GM21447 (cell line): Measurements from ENCODE around the gene MCAT.

Source experiments
- ATAC-seq: cut with Tn5 transposase; IDR thresholded peaks from one replicate; pipeline ENCODE4 v1.9.1; 2021; ENCODE audit not compliant: unreplicated experiment

Gene MCAT

DNA sequence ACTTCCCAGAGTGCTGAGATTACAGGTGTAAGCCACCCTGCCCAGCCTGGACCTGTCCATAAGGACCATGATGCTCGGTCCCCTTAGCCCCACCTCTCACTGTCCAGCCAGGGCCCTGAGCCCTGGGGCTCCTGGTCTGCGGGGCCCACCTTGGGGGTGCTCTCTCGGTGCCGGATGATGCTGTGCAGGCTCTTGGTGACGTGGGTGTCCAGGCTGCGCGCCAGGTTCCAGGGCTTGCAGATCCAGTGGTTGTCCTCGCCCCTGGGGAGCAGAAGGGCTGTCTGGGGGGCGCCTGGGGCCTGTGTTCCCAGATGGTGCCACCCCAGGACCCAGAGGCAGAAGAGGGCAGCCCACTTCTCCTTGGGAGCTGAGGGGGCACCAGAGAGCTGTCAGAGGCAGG is 30.4 kb upstream of the MCAT start:
- no peak for ATAC-seq

DNA sequence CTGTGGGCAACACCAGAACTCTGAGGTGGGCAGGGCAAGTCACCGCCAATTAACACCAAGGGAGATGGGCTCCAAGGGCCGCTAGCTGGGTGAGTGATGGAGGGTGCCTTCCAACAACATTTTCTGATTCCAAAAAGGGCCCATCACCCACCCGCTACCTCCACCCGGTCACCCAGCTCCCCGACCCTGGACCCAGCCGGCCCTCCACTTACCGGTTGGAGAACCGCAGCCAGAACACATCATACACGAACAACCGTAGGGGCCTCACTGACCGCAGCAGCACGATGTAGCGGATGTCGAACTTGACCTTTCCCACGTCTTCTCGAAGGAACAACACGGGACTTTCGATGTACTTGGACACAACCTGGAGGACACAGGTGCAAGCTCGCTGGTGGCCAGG is 29.0 kb upstream of the MCAT start:
- ATAC-seq: no peak

DNA sequence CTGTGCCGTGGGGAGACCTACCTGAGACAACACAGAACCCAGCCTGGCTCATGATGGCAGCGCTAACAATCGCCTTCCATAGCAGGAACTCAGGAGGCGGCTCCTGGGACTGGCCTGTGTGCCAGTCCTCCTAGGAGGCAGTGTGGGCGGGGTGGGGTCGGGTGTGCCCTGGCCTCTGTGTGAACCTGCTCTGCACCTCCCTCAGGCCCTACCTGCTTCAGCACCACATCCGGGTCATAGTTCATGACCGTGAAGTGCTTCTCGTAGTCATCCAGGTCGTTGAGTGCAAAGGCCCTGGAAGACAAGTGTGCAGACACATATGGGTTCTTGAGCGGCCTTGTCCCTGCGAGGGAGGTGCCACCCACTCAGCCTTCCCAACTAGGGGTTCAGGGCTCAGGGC is 28.4 kb upstream of the MCAT start:
- no peak for ATAC-seq

DNA sequence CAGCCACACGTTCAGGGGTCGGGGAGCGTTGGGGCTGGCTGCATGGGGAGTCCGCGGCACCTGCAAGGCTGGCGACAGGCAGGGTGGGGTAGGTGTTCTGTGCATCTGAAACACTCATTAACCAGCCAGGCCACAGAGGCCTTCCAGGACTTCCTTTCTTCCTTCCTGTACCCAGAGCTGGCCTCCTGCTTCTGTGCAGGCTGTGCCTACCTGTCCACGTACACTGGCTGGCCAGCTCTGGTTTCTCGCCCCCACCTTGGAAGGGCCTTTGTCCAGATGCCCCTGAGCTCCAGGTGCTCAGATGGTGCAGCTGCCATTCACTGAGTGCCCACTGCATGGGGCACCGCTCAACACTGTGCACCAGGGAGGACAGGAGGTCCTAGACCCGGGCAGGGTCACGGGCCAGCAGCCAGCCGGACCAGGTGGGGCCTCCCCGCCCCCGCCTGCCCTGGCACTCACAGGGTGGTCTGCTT is 27.9 kb upstream of the MCAT start:
- no peak for ATAC-seq

DNA sequence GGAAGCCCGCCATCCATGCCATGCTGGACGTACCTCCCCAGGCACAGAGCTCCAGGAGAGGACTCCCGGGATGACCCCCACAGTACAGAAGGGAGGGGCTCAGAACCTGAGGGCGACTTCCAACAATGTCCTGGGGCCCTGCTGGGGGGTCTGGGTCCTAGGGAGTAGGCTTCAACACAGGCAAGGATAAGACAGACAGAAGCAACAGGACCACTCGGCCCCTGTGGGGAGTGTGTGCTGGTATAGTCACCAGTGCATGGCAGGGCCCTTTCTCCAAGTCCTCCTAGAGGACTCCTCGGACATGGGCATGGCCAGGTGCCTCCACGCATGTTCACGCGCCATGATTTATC is 26.9 kb upstream of the MCAT start:
- no peak for ATAC-seq

DNA sequence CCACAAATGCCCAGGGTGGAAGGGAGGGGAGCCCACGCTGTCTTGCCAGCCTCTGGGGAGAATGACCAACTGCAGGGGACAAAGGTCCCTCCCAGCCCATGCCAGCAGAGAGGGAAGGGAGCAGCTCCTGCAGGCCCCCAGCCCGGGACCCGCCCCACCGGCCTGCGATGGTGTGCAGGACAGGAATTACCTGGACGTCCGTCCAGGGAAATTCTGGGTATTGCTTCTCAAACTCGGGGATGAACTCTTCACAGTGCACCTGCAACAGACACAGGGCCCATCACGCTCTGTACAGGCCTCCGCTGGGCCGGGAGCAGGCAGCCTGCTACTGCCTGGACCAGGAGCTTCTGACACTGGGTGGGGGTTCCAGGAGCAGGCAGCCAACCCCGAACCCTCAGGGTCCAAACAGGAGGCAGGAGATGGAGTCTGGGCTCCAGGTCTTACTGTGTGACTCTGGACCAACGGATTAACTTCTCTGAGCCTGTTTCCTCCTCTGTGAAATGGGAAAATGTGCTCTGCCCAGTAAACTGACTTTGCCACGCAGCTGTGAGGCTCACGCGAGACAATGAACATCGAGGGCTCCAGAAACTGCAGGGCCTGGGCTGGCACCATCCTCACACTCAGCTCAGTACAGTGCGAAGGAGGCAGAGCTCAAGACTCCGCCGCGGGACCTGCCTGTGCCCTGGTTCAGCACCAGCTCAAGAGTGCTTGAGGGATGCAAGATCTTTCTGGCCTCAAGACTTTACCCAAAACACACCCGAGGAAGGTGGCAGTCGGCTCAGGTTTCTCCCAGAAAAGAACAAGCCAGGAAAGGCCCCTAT is 26.3 kb upstream of the MCAT start:
- no peak for ATAC-seq

DNA sequence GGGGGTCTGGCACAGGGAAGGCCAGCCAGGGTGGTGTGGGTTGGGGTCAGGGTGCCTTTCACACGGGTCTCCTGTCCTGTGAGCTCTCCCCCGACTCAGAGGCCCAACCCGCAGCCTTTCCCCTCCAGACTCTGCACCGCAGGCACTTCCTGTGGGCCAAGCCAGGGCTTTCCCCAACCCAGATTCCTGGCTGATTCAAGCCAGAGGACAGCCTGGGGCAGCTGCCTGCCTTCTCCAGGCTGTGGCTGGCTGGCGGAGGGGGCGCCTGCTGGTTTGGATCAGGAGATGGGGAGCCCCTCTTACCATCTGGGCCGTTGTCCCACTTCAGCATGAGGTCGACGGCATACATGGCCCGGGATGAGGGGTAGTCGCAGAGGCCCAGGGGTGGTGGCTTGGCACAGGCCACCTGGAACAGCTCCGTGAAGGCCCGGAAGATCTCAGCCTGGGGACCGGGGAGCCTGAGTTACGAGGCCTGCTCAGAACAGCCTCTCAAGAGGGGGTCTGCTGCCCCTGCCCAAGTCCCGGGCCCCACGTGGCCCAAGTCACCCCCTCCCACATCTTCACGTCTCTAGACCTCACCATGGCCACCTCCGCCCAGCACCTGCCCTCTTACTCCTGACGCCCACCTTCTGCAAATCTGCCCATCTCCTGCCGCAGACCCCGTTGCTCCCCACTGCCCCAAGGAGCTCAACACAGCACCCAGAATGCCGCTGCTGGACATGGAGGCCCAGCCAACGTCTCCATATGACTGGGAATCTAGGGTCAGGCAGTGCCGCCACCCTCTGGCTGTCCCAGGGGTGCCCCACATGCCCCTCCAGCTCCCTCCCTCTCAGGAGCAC is 25.5 kb upstream of the MCAT start:
- no peak for ATAC-seq

DNA sequence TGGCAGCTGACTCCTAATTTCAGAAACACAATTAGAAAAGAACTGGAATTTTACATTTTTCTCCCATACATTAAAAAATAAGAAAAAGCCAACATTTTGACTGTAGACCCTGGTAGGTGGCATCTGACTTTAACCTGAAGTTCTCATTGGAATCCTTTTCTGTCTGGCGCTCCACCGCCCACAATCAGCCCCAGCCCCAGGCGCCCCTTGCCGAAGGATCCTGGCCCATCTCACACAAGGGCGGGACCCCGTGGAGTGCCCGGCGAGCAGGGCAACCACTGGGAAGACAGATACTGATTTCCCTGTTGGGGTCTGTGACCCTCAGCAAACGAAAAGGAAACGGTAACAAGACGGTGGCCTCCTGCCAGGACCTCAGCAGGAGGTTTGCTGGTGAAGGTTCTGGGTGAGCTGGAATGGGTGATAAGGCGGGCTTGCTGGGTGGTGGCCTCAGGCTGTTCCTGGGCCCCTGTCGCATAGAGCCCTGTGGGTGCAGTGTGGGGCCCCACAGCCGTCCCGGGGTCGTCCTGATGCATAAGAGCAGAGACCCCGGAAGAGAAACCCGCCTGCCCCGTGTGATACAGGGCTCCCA is 23.9 kb upstream of the MCAT start:
- ATAC-seq: no peak

DNA sequence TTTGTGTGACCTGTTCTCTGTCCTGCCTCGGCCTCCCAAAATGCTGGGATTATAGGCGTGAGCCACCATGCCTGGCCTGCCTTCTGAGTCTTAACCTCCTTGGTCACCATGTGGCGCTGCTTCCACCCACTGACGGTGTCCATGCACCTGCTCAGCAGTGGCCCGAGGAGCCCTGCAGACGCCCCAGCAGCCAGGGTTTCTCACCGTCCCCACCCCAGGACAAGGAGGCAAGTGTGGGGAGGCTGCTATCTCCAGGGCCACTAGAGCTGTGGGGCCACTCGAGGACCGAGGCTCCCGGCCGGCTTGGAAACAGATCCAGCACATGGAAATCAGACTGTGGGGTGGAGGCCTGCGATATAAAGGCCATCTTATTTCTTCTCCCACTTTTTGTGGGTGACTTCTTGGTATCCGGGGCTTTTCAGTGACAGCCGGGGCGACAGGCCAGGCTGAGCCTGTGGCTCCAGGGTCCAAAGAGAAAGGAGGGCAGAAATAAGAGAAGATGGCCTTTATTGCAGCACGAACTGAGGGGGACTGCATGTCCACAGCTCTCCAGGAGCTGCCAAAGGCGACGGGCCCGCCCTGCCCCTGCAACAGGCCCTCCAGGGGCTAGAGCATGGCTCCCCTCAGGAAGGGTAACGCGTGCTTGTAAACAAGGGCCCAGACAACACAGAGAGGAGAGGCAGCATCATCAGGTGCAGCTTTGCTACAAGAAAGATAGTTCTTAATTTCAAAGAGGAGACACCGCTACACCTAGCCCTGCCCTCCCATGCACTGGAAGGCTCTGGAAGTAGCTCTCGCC is 23.1 kb upstream of the MCAT start:
- no peak for ATAC-seq

DNA sequence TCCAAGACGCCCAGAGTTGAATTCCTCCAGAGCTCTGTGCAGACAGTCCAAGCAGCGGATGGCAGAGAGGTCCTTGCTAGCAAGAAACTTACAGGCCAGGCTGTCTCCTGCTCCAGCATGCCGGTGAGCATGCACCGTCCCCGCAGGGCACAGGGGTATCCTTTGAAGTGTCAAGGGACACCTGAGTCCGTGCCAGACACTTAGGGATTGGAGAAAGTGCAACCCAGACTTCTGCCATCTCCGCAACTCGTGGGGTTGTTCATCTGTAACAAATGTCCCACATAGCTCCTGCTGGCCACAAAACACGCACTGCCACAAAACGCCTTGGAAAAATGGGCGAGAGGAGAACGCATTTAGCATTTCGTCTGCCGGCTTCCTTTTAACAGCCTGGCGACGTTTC is 21.4 kb upstream of the MCAT start:
- no peak for ATAC-seq

DNA sequence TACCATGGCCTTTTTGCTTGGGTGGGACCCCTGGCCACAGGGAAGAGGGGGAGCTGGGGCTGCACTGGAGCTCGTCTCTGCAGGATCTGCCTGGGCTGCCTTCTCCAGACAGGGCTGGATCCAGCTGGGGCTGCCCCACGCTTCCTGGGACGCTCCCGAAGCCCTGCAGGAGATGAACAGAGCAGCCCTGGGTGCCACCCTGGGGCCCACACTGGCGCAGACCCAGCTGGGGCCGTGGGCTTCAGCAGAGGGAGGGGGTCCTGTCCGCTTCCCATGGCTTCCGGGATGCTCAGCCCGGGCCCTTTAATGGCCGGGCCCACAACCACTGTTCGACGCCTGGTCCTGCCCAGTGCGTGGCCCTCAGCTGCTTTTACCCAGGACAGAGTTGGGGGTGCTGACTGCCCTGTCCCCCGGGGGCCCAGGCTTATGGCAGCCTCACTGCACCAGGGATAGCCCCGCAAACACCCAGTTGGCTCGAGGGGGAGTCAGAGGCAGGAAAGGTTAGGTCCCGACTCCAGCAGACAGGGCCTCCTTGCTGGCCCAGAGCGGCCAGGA is 20.1 kb upstream of the MCAT start:
- ATAC-seq: no peak

DNA sequence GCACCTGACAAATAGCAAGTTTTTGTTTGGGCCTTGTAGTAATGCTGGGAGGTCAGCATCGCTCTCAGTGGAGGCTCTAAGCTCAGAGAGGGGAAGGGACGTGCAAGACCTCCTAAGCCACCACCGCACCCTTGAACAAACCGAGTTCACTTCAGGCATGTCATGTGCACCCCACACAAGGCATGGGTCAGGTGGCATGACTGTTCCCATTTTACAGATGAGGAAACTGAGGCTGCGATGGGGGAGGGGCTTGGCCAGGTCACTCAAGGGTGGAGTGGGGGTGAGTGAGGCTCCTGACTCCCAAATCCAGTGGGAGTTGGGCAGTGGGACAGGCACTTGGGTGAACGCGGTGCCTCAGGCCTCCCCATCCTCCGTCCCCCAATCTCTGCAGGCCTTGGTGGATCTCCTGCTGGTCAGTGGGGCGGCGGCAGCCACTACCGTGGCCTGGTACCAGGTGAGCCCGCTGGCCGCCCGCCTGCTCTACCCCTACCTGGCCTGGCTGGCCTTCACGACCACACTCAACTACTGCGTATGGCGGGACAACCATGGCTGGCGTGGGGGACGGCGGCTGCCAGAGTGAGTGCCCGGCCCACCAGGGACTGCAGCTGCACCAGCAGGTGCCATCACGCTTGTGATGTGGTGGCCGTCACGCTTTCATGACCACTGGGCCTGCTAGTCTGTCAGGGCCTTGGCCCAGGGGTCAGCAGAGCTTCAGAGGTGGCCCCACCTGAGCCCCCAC is 19.4 kb upstream of the MCAT start:
- ATAC-seq: no peak

DNA sequence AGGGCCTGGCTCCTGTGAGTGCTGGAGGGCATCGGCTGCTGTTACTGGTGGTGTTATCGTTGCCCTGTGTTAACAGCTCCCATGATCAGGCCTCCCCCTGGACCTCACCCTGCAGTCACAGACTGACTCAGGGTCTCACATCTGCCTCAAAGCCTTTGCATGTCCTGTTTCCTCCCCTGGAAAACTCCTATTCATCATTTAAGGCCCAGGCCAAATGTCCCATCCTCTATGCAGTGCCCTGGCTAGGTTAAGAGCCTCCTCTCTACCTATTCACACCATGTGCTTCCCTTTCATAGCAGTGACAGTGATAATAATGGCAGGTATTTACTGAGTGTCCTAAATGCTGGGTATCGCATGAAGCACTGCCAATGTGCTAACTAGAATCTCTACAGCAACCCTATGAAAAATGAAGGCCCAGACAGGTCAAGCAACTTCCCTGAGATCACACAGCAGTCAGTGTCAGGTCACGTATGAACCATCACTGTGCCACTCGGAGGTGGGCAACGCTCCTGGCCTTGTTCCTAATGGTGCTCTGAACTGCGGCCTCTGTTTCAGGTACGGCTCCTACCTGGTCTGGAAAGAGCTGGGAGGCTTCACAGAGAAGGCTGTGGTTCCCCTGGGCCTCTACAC is 17.4 kb upstream of the MCAT start:
- no peak for ATAC-seq

DNA sequence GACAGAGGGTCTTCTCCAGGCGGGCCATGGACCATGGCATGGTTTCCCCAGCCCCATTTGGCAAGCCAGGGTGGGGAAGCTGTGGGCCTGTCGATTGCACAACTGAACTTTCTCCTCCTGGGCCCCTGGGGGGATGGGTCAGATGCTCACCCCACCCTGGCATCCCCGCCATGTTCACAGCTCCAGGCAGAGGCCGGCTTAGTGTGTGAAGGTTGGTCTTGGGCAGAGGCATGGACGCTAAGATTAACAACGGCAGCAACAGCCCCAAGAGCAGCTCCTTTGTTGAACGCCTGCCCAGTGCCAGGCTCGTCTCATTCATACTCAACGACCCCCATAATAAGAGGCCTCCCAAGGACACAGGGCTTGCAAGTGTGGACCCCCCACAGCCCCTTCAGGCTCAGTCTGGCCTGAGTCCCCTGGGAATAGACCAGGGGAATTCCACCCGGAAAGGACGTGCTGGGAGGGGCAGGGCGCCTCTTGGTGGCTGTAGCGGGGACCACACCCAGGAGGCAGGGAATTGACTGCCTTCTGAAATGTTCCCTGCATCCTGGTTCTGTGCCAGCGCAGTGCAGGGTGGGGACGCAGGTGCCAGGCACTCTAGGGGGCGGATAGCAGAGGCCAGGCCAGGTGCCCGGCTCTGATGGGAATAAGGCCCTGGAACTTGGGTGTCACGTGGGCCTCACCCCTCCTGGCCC is 16.4 kb upstream of the MCAT start:
- no peak for ATAC-seq

DNA sequence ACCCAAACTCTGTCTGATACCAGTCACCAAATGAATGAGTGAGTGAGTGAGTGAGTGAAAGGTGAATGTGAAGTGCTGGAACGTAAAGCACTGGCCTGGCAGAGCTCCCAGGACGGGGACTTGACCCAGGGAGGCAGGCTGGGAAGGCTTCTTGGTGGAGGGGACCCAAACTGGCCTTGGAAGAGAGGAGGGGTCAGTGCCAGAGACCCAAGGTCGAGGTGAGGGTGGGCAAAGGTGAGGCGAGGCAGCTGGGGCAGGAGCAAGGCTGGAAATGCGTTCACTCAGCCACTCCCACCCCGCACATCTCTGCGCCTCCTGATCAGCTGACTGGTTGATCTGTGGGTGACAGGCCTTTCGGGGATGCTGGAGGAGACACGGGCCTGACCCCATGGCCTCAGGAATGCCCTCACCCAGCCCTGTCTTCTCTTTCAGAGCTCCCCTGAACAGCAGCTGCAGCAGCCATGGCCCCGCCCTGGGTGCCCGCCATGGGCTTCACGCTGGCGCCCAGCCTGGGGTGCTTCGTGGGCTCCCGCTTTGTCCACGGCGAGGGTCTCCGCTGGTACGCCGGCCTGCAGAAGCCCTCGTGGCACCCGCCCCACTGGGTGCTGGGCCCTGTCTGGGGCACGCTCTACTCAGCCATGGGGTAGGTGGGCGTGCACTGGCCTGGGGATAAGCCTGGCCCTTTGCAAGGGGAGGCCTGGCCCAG is 15.7 kb upstream of the MCAT start:
- no peak for ATAC-seq

DNA sequence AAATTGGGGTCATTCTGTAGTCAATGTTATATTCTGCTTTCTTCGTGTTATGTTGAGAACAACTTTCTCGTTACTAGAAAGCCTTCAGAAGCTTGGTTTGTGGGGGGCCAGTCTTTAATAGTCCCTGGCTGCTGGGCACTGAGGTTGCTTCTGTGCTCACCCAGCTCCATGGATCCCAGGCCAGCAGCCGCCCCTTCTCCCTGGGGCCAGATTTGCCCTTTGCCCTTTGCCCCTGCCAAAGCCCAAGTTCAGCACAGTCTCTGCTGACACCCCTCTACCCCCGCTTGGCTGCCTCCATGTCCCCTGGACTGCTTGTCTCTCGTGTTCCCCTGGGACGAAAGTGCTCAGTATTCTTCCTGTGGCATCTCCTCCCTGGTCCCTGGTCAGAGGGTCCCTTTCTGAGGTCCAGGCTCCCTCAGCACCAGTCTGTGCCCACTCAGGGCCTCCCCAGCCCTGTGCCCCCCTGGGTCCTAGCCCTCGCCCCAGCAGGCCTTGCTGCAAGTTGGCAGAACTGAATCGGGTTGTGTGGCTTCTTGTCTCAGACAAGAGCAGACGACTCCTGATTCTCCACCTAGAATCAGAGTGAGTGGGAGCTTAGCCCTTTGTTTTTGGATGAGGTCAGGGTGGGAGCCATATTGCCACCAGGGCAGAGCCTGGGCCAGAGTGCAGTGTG is 14.8 kb upstream of the MCAT start:
- no peak for ATAC-seq

DNA sequence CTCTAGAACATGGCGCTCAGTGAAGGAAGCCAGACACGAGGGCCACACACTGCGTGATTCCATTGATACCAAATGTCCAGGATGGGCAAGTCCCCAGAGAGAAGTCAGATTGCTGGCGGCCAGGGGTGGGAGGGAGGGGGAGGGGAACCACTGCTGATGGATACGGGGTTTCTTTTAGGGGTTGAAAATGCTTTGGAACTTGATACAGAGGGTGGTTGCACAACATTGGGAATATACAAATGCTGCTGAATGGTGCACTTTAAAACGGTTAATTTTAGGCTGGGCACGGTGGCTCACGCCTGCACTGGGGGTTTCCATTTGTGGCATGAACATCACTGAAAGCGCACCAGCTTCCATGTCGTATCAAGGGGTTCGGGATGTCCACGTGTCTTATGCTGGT is 13.2 kb upstream of the MCAT start:
- no peak for ATAC-seq

DNA sequence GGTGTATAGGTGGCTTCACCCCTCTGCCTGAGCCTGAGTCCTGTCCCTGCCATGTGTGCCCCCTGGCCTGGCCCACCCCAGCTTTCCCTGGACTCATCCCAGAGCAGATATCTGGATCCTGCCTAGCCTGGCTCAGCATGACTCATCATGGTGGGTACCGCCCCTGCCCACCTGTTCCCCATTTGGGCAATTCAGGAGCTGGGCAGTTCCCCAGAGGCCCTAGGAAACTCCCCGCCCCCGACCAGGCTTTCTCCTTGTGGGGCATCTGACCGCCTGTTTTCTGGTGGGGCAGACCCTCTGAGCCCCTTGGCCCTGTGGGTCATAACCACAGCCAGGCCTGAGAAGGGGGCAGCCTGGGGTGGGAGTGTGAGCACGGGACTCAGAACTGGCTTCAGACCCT is 12.6 kb upstream of the MCAT start:
- no peak for ATAC-seq
